PC-9 (cell line): ENCODE results near the gene POLD4. TPM values are rescaled to one million over a fixed set of nuclear protein-coding genes. Genes with fewer than 3 reads are reported as not detected.

Experiments
- BruUV-seq: library from RNA; stranded (reverse); fragments of 400-500 nt; replicated peaks from 2 replicates; lab custom pipeline; 2021; lab: Mats Ljungman, UMichigan
- CTCF ChIA-PET: fragments of 300-600 bp; sonication (Branson Sonifier 250); formaldehyde crosslinking; loops from one replicate; lab custom pipeline; 2022; ENCODE audit warnings: antibody characterized with exemption; lab: Charles Lee
- POLR2A ChIA-PET: fragments of 300-600 bp; sonication (Branson Sonifier 250); formaldehyde crosslinking; loops from one replicate; lab custom pipeline; 2022; ENCODE audit warnings: antibody characterized with exemption; ENCODE audit not compliant: unreplicated experiment; lab: Charles Lee
- DNase-seq, 2 experiments: peaks; one replicate each; pipeline versions ENCODE4 v3.0.0 to v3.0.0-alpha.2; 2015 to 2022; ENCODE audit warnings: mixed read lengths in 1 of 2
- H2AFZ ChIP-seq: fragments of 200-600 bp; sonication (generic); 2 replicates; pipeline ENCODE4 v1.8.1; 2017; ENCODE audit warnings: antibody characterized with exemption
- H3F3A ChIP-seq: fragments of 200-600 bp; sonication (generic); 2 replicates; pipeline ENCODE4 v1.8.1; 2017; ENCODE audit warnings: antibody characterized with exemption, mild to moderate bottlenecking, low read depth; ENCODE audit not compliant: insufficient read depth
- H3K27ac ChIP-seq: fragments of 200-600 bp; sonication (generic); 2 replicates; pipeline ENCODE4 v1.6.1; 2016; ENCODE audit warnings: mixed run types
- H3K27me3 ChIP-seq: fragments of 200-600 bp; sonication (generic); 2 replicates; pipeline ENCODE4 v1.6.1; 2016; ENCODE audit warnings: low read depth, mixed run types; ENCODE audit not compliant: insufficient read depth
- H3K36me3 ChIP-seq: fragments of 200-600 bp; sonication (generic); 2 replicates; pipeline ENCODE4 v1.6.1; 2016; ENCODE audit warnings: low read depth, mixed run types
- H3K4me1 ChIP-seq: fragments of 200-600 bp; sonication (generic); replicated peaks from 2 replicates; pipeline ENCODE4 v1.6.1; 2016; ENCODE audit warnings: mixed run types; ENCODE audit not compliant: insufficient read depth
- H3K4me2 ChIP-seq: fragments of 200-600 bp; sonication (generic); 2 replicates; pipeline ENCODE4 v1.6.1; 2017; ENCODE audit warnings: mixed run types
- H3K4me3 ChIP-seq: fragments of 200-600 bp; sonication (generic); 2 replicates; pipeline ENCODE4 v1.6.1; 2016; ENCODE audit warnings: mixed run types
- H3K79me2 ChIP-seq: fragments of 200-600 bp; sonication (generic); 2 replicates; pipeline ENCODE4 v1.6.1; 2017; ENCODE audit warnings: low read depth, mixed run types
- H3K9me2 ChIP-seq: fragments of 200-600 bp; sonication (generic); 2 replicates; pipeline ENCODE4 v1.8.1; 2017; ENCODE audit warnings: mild to moderate bottlenecking; ENCODE audit not compliant: insufficient read depth
- H3K9me3 ChIP-seq: fragments of 200-600 bp; sonication (generic); 2 replicates; pipeline ENCODE4 v1.8.1; 2016; ENCODE audit warnings: low read depth; ENCODE audit not compliant: insufficient read depth
- H4K20me1 ChIP-seq: fragments of 200-600 bp; sonication (generic); 2 replicates; pipeline ENCODE4 v1.8.1; 2017; ENCODE audit not compliant: insufficient read depth
- CTCF ChIP-seq: fragments of 200-600 bp; sonication (generic); conservative IDR thresholded peaks from 2 replicates; pipeline ENCODE4 v1.6.1; 2017; ENCODE audit warnings: mixed run types, antibody characterized with exemption, mild to moderate bottlenecking, moderate library complexity
- EZH2 ChIP-seq: fragments of 200-600 bp; sonication (generic); IDR thresholded peaks from 2 replicates; pipeline ENCODE4 v1.8.0; 2017; ENCODE audit warnings: antibody characterized with exemption, low read depth
- intact Hi-C: fragments of 100-400 bp; cut with micrococcal nuclease; formaldehyde crosslinking; loops from one replicate; pipeline ENCODE4 v1.10.0; 2022; ENCODE audit not compliant: unreplicated experiment
- total RNA-seq: library from RNA; stranded (reverse); gene quantifications from 2 replicates; pipeline ENCODE4 v1.2.3, GENCODE V29; 2021

The POLD4 gene
- total RNA-seq, 1 experiment from 2014 or later = 67.1 TPM

DNA sequence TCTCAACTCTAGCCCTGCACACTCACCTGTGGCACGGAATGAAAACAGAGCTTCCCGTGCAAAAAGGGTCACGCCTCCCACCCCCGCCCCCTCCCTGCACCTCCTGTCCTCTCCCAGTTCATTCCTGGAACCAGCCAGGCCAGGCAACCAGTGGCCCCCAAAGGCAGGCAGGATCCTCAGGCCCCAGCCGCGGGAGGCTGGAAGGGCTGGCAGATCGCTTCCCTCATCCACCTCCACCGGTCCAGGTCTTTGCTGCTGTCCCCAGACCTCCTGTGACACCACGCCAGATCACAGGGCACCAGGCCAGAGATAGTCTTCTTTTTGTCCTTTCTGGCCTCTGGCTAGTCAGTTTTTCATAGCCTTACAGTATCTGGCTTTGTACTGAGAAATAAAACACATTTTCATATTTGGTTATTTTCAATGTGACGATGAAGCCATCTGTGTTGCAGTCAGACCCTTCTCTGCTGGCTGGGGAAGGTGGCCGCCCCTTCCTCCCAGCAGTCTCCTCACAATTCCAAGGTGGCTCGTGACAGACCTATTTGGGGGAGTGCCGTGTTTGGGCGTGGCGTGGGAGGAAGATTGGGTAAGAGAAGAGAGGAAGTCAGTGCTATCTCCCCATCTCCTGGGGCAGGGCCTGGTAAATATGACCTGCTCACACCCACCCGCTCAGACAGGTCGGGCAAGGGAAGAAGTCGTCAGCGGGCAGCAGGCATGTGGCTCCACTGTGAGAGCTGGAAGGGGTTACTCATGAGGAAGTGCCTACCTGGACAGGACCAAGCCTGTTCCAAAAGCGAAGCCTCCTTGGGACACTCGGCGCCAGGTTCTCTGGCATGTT is 40.9 kb downstream of the POLD4 start:
- intact Hi-C loops = loop anchor here (1.0 to 10.0 kb wide), 6 partner anchors 9 to 358 kb away; partner anchors contain the start of genes ANKRD13D, PC and SSH3
- DNase-seq = peak; percentile 97 to 99
- H3K4me1 ChIP-seq = peaks cover 56% of the 10 kb centered on the region
- BruUV-seq = no TSS peak
- no peak for TF ChIP-seq CTCF
- TF ChIP-seq EZH2 = no peak
- H3K27ac ChIP-seq = peak overlapping the region; percentile 87
- H3K4me3 ChIP-seq = peak overlapping the region; percentile 23; the same call in 1 of the 2 replicates
- H3K27me3 ChIP-seq = no peaks in the 10 kb centered on the region
- no peaks in the 10 kb centered on the region for H3K79me2 ChIP-seq
- ChIA-PET POLR2A (interaction anchor here (0.5 to 0.6 kb wide), 7 partner anchors 9 to 596 kb away, joined by 3 to 7 read pairs (median 3); partner anchors contain the start of gene SSH3), CTCF (interaction anchor here (0.6 kb wide), 1 partner anchor 846 kb away, joined by 10 read pairs; no protein-coding TSS in a partner anchor)
- peak overlapping the region; percentile 78 for H3K4me2 ChIP-seq
- H3K9me3 ChIP-seq = no peaks in the 10 kb centered on the region
- peak overlapping the region; percentile 18; the same call in 1 of the 2 replicates for H2AFZ ChIP-seq
- H3K36me3 ChIP-seq = 0 out of 2 replicates have a peak, but pooled peaks cover 5% of the 10 kb centered on the region
- H3F3A ChIP-seq = peaks cover 67% of the 10 kb centered on the region
- no peaks in the 10 kb centered on the region for H3K9me2 ChIP-seq
- no peaks in the 10 kb centered on the region for H4K20me1 ChIP-seq

GRCh38 chr11:67311556-67312082 is 41.7 kb downstream of the POLD4 start:
- Histone ChIP-seq H3K9me3 (no peaks in the 10 kb centered on the region), H3K27ac (peak overlapping the region; percentile 87), H3K4me3 (no peak overlapping the region), H3F3A (peaks cover 61% of the 10 kb centered on the region), H3K27me3 (no peaks in the 10 kb centered on the region), H3K9me2 (no peaks in the 10 kb centered on the region), H3K36me3 (0 out of 2 replicates have a peak, but pooled peaks cover 5% of the 10 kb centered on the region), H3K4me1 (peaks cover 56% of the 10 kb centered on the region), H3K4me2 (peak overlapping the region; percentile 78), H3K79me2 (no peaks in the 10 kb centered on the region; the same call in 1 of the 2 replicates), H2AFZ (no peak overlapping the region), H4K20me1 (no peaks in the 10 kb centered on the region)
- no TSS peak for BruUV-seq
- DNase-seq = peak in 1 of 2 experiments; percentile 56
- ChIA-PET POLR2A (interaction anchor here (0.6 kb wide), 1 partner anchor 70 kb away, joined by 5 read pairs; no protein-coding TSS in a partner anchor), CTCF (no interaction called here)
- intact Hi-C loops = loop anchor here (1.0 to 10.0 kb wide), 6 partner anchors 8 to 357 kb away; partner anchors contain the start of genes ANKRD13D, PC and SSH3
- no peak; the same call in 1 of the 2 replicates for TF ChIP-seq CTCF
- no peak for TF ChIP-seq EZH2

GRCh38 chr11:67311051-67311555 is 42.2 kb downstream of the POLD4 start:
- H3K9me2 ChIP-seq = no peaks in the 10 kb centered on the region
- no peaks in the 10 kb centered on the region for H3K27me3 ChIP-seq
- no peak overlapping the region for H2AFZ ChIP-seq
- peak overlapping the region; percentile 87 for H3K27ac ChIP-seq
- no TSS peak for BruUV-seq
- H3K4me2 ChIP-seq = peak overlapping the region; percentile 78
- H3K36me3 ChIP-seq = peaks cover 5% of the 10 kb centered on the region; the same call in 1 of the 2 replicates
- ChIA-PET CTCF (no interaction called here), POLR2A (interaction anchor here (0.6 kb wide), 3 partner anchors 71 to 699 kb away, joined by 3 to 5 read pairs (median 5); partner anchors contain the start of gene ALDH3B1)
- H3K79me2 ChIP-seq = peaks cover 5% of the 10 kb centered on the region; the same call in 1 of the 2 replicates
- no peaks in the 10 kb centered on the region for H3K9me3 ChIP-seq
- H3F3A ChIP-seq = peaks cover 63% of the 10 kb centered on the region
- TF ChIP-seq CTCF (no peak), EZH2 (no peak)
- no peaks in the 10 kb centered on the region for H4K20me1 ChIP-seq
- intact Hi-C loops = loop anchor here (10.0 kb wide), 1 partner anchor 356 kb away; the partner anchor contains the start of gene PC
- no peak overlapping the region for H3K4me3 ChIP-seq
- DNase-seq = no peak
- H3K4me1 ChIP-seq = peaks cover 52% of the 10 kb centered on the region
